Hepatocyte (in vitro differentiated cells): ENCODE results near the gene ACOT12.

Experiments
- EZH2 ChIP-seq: fragments of 200-600 bp; sonication (generic); IDR thresholded peaks from 2 replicates; pipeline ENCODE4 v1.6.1; 2016; ENCODE audit warnings: antibody characterized with exemption, mild to moderate bottlenecking, borderline replicate concordance
- EZH2phosphoT487 ChIP-seq: fragments of 200-600 bp; sonication (generic); IDR thresholded peaks from one replicate; pipeline ENCODE4 v1.6.1; 2018; ENCODE audit warnings: antibody characterized with exemption, mild to moderate bottlenecking, low read depth, moderate library complexity; ENCODE audit not compliant: unreplicated experiment, severe bottlenecking
- TF ChIP-seq, protein P1 (sequence below): fragments of 200-600 bp; sonication (generic); IDR thresholded peaks from 2 replicates; pipeline ENCODE4 v1.5.1; 2016; ENCODE audit warnings: antibody characterized with exemption, mild to moderate bottlenecking; ENCODE audit not compliant: poor library complexity

- TF ChIP-seq, protein P1, sequence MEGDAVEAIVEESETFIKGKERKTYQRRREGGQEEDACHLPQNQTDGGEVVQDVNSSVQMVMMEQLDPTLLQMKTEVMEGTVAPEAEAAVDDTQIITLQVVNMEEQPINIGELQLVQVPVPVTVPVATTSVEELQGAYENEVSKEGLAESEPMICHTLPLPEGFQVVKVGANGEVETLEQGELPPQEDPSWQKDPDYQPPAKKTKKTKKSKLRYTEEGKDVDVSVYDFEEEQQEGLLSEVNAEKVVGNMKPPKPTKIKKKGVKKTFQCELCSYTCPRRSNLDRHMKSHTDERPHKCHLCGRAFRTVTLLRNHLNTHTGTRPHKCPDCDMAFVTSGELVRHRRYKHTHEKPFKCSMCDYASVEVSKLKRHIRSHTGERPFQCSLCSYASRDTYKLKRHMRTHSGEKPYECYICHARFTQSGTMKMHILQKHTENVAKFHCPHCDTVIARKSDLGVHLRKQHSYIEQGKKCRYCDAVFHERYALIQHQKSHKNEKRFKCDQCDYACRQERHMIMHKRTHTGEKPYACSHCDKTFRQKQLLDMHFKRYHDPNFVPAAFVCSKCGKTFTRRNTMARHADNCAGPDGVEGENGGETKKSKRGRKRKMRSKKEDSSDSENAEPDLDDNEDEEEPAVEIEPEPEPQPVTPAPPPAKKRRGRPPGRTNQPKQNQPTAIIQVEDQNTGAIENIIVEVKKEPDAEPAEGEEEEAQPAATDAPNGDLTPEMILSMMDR, result no peak
- TF ChIP-seq EZH2 (no peak), EZH2phosphoT487 (no peak)
Observed at GRCh38 chr5:81402192-81402930, 8.4 kb upstream of the ACOT12 start.
